Measurements from ENCODE around the gene UBXN11.

The UBXN11 gene

GRCh38 chr1:26276432-26276838 is 30.0 kb downstream of the UBXN11 start:
- Histone ChIP-seq H3K36me3 (peaks cover 75% of the 10 kb centered on the region), H3K4me3 (ENCODE audit: low read depth, low read length) (no peak overlapping the region), H3K27me3 (ENCODE audit: insufficient read depth, low read depth, severe bottlenecking) (no peaks in the 10 kb centered on the region), H3K9me3 (ENCODE audit: severe bottlenecking) (no peaks in the 10 kb centered on the region), H3K27ac (no peak overlapping the region)
- TF ChIP-seq CTCF (IDR thresholded peaks at IDR 0.05; ENCODE audit: low read depth, low read length) = no peak
- no peak for DNase-seq

GRCh38 chr1:26275580-26276431 is 30.6 kb downstream of the UBXN11 start:
- no peak overlapping the region for H3K4me3 ChIP-seq (ENCODE audit: low read depth, low read length)
- H3K27me3 ChIP-seq (ENCODE audit: insufficient read depth, low read depth, severe bottlenecking) = no peaks in the 10 kb centered on the region
- H3K27ac ChIP-seq = peak overlapping the region; percentile 1; the same call in 1 of the 2 replicates
- TF ChIP-seq CTCF (IDR thresholded peaks at IDR 0.05; ENCODE audit: low read depth, low read length) = peak; percentile 80
- H3K9me3 ChIP-seq (ENCODE audit: severe bottlenecking) = no peaks in the 10 kb centered on the region
- DNase-seq = peak; percentile 83
- H3K36me3 ChIP-seq = peaks cover 76% of the 10 kb centered on the region

- Histone ChIP-seq H3K9me3 (ENCODE audit: severe bottlenecking) (no peaks in the 10 kb centered on the region), H3K4me3 (ENCODE audit: low read depth, low read length) (no peak overlapping the region), H3K27ac (peak overlapping the region; percentile 17; the same call in 1 of the 2 replicates), H3K36me3 (peaks cover 82% of the 10 kb centered on the region), H3K27me3 (ENCODE audit: insufficient read depth, low read depth, severe bottlenecking) (no peaks in the 10 kb centered on the region)
- no peak for DNase-seq
- TF ChIP-seq CTCF (IDR thresholded peaks at IDR 0.05; ENCODE audit: low read depth, low read length) = no peak
Observed at GRCh38 chr1:26274801-26275425, 31.5 kb downstream of the UBXN11 start.

DNA sequence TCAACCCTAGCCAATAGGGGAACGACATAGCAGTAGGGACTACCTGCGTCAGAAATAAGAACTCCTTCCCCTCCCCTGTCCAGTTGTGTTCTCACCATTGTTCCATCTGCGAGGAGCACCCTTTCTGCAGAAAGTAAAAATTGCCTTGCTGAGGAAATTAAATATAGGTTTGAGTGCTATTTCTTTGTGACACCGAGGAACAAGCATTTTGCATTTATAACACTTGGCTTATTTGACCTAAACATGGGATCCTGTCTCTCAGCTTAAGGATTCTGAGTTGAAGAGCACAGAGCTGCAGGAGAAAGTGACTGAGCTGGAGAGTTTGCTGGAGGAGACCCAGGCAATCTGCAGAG is 37.3 kb downstream of the UBXN11 start:
- Histone ChIP-seq H3K9me3 (ENCODE audit: severe bottlenecking) (peaks cover 4% of the 10 kb centered on the region), H3K36me3 (peaks cover 81% of the 10 kb centered on the region), H3K27me3 (ENCODE audit: insufficient read depth, low read depth, severe bottlenecking) (no peaks in the 10 kb centered on the region), H3K27ac (no peak overlapping the region), H3K4me3 (ENCODE audit: low read depth, low read length) (no peak overlapping the region)
- no peak for DNase-seq
- TF ChIP-seq CTCF (IDR thresholded peaks at IDR 0.05; ENCODE audit: low read depth, low read length) = no peak

GRCh38 chr1:26268290-26269197 is 37.9 kb downstream of the UBXN11 start:
- Histone ChIP-seq H3K27ac (no peak overlapping the region), H3K4me3 (ENCODE audit: low read depth, low read length) (no peak overlapping the region), H3K9me3 (ENCODE audit: severe bottlenecking) (peaks cover 4% of the 10 kb centered on the region), H3K27me3 (ENCODE audit: insufficient read depth, low read depth, severe bottlenecking) (no peaks in the 10 kb centered on the region), H3K36me3 (peaks cover 86% of the 10 kb centered on the region)
- no peak for DNase-seq
- TF ChIP-seq CTCF (IDR thresholded peaks at IDR 0.05; ENCODE audit: low read depth, low read length) = no peak

Measured in WERI-Rb-1 (cell line).